Activated CD4-positive, alpha-beta memory T cell treated with anti-CD3 and anti-CD28 coated beads for 36 hours (primary cell): Measurements from ENCODE around the gene ARL2BP. TPM values are rescaled to one million over a fixed set of nuclear protein-coding genes. Genes with fewer than 3 reads are reported as not detected.

ENCODE experiments used
- CTCF ChIA-PET: fragments of 350-600 bp; sonication (Branson Sonifier 250); formaldehyde crosslinking; loops from one replicate; lab custom pipeline; 2021; ENCODE audit warnings: antibody characterized with exemption, inconsistent platforms; lab: Charles Lee
- POLR2A ChIA-PET: fragments of 350-600 bp; sonication (Branson Sonifier 250); formaldehyde crosslinking; loops from one replicate; lab custom pipeline; 2021; ENCODE audit warnings: antibody characterized with exemption; lab: Charles Lee
- DNase-seq: peaks from one replicate; pipeline ENCODE4 v3.0.0-alpha.2; 2020
- H3K27ac Mint-ChIP-seq: one replicate; pipeline ENCODE4 v1.8.0; 2021; ENCODE audit warnings: mixed read lengths
- H3K27me3 Mint-ChIP-seq: one replicate; pipeline ENCODE4 v1.8.0; 2021; ENCODE audit warnings: mixed read lengths
- H3K36me3 Mint-ChIP-seq: one replicate; pipeline ENCODE4 v1.8.0; 2021; ENCODE audit warnings: mixed read lengths
- H3K4me1 Mint-ChIP-seq: one replicate; pipeline ENCODE4 v1.8.0; 2021; ENCODE audit warnings: low read depth, mixed read lengths
- H3K4me3 Mint-ChIP-seq: one replicate; pipeline ENCODE4 v1.8.0; 2021; ENCODE audit warnings: mild to moderate bottlenecking, mixed read lengths
- H3K9me3 Mint-ChIP-seq: one replicate; pipeline ENCODE4 v1.8.0; 2021; ENCODE audit warnings: mixed read lengths
- intact Hi-C: fragments of 100-400 bp; cut with micrococcal nuclease; formaldehyde crosslinking; loops from one replicate; pipeline ENCODE4 v1.15.1; 2023
- total RNA-seq, 2 experiments: library from RNA; stranded (reverse); gene quantifications; one replicate each; pipeline ENCODE4 v1.2.3, GENCODE V29; 2021

The ARL2BP gene
- total RNA-seq, 2 experiments from 2014 or later: 16.4 to 16.9 TPM

GRCh38 chr16:57223057-57223456 lies 22.0 kb upstream of the ARL2BP start:
- ChIA-PET POLR2A (no interaction called here), CTCF (no interaction called here)
- Mint-ChIP-seq H3K27ac (no peak overlapping the region), H3K9me3 (peaks cover 7% of the 10 kb centered on the region), H3K4me3 (no peak overlapping the region), H3K36me3 (peaks cover 50% of the 10 kb centered on the region), H3K4me1 (no peaks in the 10 kb centered on the region), H3K27me3 (no peaks in the 10 kb centered on the region)
- DNase-seq: no peak
- intact Hi-C loops: no loop called here

DNA sequence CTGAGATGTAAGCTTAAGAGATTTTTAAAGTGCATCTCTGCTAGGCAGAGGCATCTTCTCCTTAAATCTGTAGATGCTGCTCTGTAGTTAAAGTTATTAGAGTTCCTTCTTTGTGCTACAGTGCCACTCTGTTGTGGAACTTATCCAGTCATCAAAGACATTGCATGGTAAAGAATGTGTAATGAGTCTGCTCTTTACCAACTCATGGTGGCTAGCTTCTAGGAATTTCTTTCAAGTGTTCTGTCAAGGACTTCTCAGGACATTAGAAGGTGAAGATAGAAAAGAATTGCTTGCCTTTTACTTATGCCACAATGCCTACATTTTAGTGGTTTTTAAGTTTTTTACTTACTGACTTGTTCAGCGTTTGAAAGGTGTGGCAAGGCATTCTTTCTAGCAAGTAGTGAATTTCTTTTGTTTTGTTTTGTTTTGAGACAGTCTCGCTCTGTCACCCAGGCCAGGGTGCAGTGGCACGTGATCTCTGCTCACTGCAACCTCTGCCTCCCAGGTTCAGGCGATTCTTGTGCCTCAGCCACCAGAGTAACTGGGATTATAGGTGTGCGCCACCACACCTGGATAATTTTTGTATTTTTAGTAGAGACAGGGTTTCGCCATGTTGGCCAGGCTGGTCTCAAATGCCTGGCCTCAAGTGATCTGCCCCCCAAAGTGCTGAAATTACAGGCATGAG lies 20.3 kb upstream of the ARL2BP start:
- no peak for DNase-seq
- Mint-ChIP-seq H3K4me1 (no peaks in the 10 kb centered on the region), H3K36me3 (peaks cover 37% of the 10 kb centered on the region), H3K9me3 (no peaks in the 10 kb centered on the region), H3K4me3 (no peak overlapping the region), H3K27me3 (no peaks in the 10 kb centered on the region), H3K27ac (no peak overlapping the region)
- POLR2A ChIA-PET: no interaction called here
- CTCF ChIA-PET: interaction anchor here (1.6 kb wide), 1 partner anchor 141 kb away, joined by 8 read pairs; no protein-coding TSS in a partner anchor
- intact Hi-C loops: no loop called here

- no peaks in the 10 kb centered on the region for H3K9me3 Mint-ChIP-seq
- H3K27ac Mint-ChIP-seq: no peak overlapping the region
- H3K4me3 Mint-ChIP-seq: no peak overlapping the region
- no peak for DNase-seq
- peaks cover 37% of the 10 kb centered on the region for H3K36me3 Mint-ChIP-seq
- intact Hi-C loops: no loop called here
- CTCF ChIA-PET: interaction anchor here (0.6 kb wide), 1 partner anchor 19 kb away, joined by 3 read pairs; the partner anchor contains the start of gene ARL2BP
- POLR2A ChIA-PET: no interaction called here
- H3K27me3 Mint-ChIP-seq: no peaks in the 10 kb centered on the region
- H3K4me1 Mint-ChIP-seq: no peaks in the 10 kb centered on the region
These were observed 19.1 kb upstream of the ARL2BP start for GRCh38 chr16:57225978-57226377.

- H3K36me3 Mint-ChIP-seq: peaks cover 35% of the 10 kb centered on the region
- H3K9me3 Mint-ChIP-seq: no peaks in the 10 kb centered on the region
- no peak for DNase-seq
- H3K27ac Mint-ChIP-seq: no peak overlapping the region
- intact Hi-C loops: no loop called here
- H3K4me1 Mint-ChIP-seq: no peaks in the 10 kb centered on the region
- POLR2A ChIA-PET: no interaction called here
- CTCF ChIA-PET: no interaction called here
- no peak overlapping the region for H3K4me3 Mint-ChIP-seq
- no peaks in the 10 kb centered on the region for H3K27me3 Mint-ChIP-seq
These were observed 18.1 kb upstream of the ARL2BP start for GRCh38 chr16:57226701-57227621.

DNA sequence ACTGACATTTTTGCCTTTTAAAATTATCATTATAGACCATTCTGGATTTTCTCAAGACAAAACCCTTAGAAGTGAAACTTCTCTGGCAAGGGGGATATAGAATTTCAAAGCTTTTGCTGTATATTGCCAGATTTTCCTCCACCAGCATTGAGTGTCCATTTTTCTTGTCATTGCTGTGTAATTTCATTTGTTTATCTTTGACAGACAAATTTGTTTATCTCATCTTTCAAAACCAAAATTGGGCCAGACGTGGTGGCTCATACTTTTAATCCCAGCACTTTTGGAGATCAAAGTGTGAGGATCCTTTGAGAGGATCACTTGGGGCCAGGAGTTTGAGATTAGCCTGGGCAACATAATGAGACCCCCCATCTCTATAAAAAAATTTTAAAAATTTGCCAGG lies 16.0 kb upstream of the ARL2BP start:
- DNase-seq: no peak
- H3K36me3 Mint-ChIP-seq: peaks cover 33% of the 10 kb centered on the region
- H3K27ac Mint-ChIP-seq: no peak overlapping the region
- no peaks in the 10 kb centered on the region for H3K4me1 Mint-ChIP-seq
- no peak overlapping the region for H3K4me3 Mint-ChIP-seq
- POLR2A ChIA-PET: no interaction called here
- CTCF ChIA-PET: no interaction called here
- H3K9me3 Mint-ChIP-seq: no peaks in the 10 kb centered on the region
- intact Hi-C loops: no loop called here
- H3K27me3 Mint-ChIP-seq: no peaks in the 10 kb centered on the region

DNA sequence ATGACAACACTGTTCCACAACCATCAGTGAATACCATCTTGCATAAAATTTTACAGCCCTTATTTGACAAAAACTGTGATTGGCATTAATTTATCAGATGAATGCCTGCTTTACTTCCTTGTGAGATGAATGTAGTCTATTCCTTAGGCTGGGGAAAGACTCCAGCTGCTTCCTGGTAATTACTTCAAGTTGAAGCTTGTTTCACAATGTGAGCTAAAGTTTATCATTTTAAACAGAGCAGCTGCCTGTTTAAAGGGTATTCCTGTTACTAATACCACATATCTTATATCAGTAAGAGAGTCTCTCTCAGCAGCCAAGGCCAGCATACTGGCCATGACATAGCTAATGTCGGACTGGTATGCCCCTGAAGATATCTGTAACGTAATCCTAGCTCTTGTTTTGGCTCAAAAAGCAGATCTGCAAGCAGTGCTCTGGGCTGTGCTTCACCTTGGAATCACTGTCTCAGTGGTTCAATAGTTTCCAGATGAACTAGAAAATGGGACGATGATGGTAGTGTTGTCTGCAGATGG lies 13.2 kb upstream of the ARL2BP start:
- ChIA-PET CTCF (no interaction called here), POLR2A (no interaction called here)
- intact Hi-C loops: no loop called here
- Mint-ChIP-seq H3K36me3 (peaks cover 41% of the 10 kb centered on the region), H3K4me3 (no peak overlapping the region), H3K4me1 (peaks cover 7% of the 10 kb centered on the region), H3K27me3 (no peaks in the 10 kb centered on the region), H3K9me3 (no peaks in the 10 kb centered on the region), H3K27ac (no peak overlapping the region)
- DNase-seq: no peak

- H3K4me3 Mint-ChIP-seq: no peak overlapping the region
These were observed 10.9 kb upstream of the ARL2BP start for GRCh38 chr16:57233944-57234706.

DNA sequence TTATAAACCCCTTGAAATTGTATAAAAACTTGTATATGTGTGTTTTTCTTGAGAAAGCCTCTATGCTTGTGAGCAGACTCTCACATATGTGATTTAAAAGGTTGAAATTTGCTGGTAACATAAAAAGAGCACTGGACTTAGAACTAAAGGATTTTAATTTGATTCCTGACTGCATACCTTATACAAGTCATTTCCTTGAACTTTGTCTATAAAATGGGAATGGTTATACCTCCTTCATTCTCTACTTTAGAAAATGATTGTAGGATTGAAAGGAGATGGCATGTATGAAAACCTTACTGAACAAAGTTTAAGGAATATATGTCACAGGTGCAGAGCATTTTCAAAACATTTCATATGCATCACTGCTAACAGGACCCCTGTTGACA lies 10.4 kb upstream of the ARL2BP start:
- no peak for DNase-seq
- Mint-ChIP-seq H3K4me1 (peaks cover 12% of the 10 kb centered on the region), H3K9me3 (no peaks in the 10 kb centered on the region), H3K4me3 (no peak overlapping the region), H3K27ac (no peak overlapping the region), H3K36me3 (peaks cover 49% of the 10 kb centered on the region), H3K27me3 (no peaks in the 10 kb centered on the region)
- ChIA-PET CTCF (no interaction called here), POLR2A (no interaction called here)
- intact Hi-C loops: no loop called here

More at GRCh38 chr16:57233944-57234706, 10.9 kb upstream of the ARL2BP start:
- Mint-ChIP-seq H3K36me3 (peaks cover 45% of the 10 kb centered on the region), H3K27me3 (no peaks in the 10 kb centered on the region), H3K4me1 (peaks cover 10% of the 10 kb centered on the region), H3K9me3 (no peaks in the 10 kb centered on the region), H3K27ac (no peak overlapping the region)
- intact Hi-C loops: no loop called here
- DNase-seq: no peak
- ChIA-PET CTCF (no interaction called here), POLR2A (no interaction called here)

DNA sequence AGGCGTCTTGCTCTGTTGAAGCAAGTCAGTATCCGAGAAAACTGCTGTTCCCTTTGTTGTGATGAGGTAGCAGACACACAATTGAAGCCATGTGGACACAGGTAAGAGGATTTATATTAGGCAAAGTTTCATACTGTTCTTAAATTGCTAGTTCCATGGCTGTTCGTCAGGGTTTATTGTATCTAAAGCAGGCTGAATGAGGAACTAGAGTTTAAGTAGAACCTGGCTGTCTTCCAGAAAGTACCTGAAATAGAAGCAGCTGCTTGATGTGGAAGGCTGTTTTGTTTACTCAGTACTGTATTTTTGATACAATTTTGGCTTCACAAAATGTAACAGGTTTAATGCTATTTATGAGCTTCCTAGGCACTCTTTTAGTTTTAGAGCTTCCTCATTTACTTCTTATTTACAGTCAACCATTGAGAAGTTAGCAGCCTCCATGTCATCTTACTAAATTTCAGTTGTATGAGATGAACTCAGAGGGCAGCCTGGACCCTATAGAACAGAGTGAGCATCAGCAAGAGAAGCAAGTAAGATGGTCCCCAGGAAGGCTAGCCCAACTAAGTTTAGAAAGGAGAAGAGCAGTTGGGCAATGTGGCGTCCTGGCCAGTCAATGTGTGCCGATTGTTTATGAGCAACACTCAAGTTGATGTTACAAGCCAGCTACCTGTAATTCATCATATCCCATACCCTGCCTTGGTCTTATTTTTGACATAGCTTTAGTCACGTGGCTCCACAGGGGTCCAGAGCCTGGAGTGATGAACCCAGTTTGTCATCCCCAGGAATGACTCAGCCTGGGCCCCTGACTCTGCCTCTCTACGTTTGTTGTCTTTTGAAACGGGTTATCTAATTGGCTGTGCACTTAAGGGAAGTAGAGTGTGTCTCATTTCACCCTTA lies 9.7 kb upstream of the ARL2BP start:
- CTCF ChIA-PET: interaction anchor here (1.4 kb wide), 1 partner anchor 10 kb away, joined by 3 read pairs; no protein-coding TSS in a partner anchor
- H3K27me3 Mint-ChIP-seq: no peaks in the 10 kb centered on the region
- DNase-seq: peak; percentile 75
- H3K4me1 Mint-ChIP-seq: peaks cover 12% of the 10 kb centered on the region
- no peak overlapping the region for H3K4me3 Mint-ChIP-seq
- no peaks in the 10 kb centered on the region for H3K9me3 Mint-ChIP-seq
- POLR2A ChIA-PET: interaction anchor here (0.7 kb wide), 1 partner anchor 290 kb away, joined by 3 read pairs; no protein-coding TSS in a partner anchor
- intact Hi-C loops: no loop called here
- peak overlapping the region; percentile 79 for H3K27ac Mint-ChIP-seq
- peaks cover 46% of the 10 kb centered on the region for H3K36me3 Mint-ChIP-seq

- DNase-seq: no peak
- Mint-ChIP-seq H3K9me3 (no peaks in the 10 kb centered on the region), H3K4me1 (peaks cover 12% of the 10 kb centered on the region), H3K27ac (peak overlapping the region; percentile 79), H3K36me3 (peaks cover 40% of the 10 kb centered on the region), H3K27me3 (no peaks in the 10 kb centered on the region), H3K4me3 (no peak overlapping the region)
- ChIA-PET POLR2A (no interaction called here), CTCF (interaction anchor here (1.2 to 1.4 kb wide), 2 partner anchors 10 to 181 kb away, joined by 3 read pairs; no protein-coding TSS in a partner anchor)
- intact Hi-C loops: no loop called here
These were observed 9.1 kb upstream of the ARL2BP start for GRCh38 chr16:57236022-57236350.

GRCh38 chr16:57238682-57239081 lies 6.4 kb upstream of the ARL2BP start:
- DNase-seq: no peak
- H3K36me3 Mint-ChIP-seq: peaks cover 32% of the 10 kb centered on the region
- no peaks in the 10 kb centered on the region for H3K9me3 Mint-ChIP-seq
- H3K4me3 Mint-ChIP-seq: no peak overlapping the region
- peaks cover 14% of the 10 kb centered on the region for H3K4me1 Mint-ChIP-seq
- no peaks in the 10 kb centered on the region for H3K27me3 Mint-ChIP-seq
- intact Hi-C loops: no loop called here
- peak overlapping the region; percentile 19 for H3K27ac Mint-ChIP-seq
- POLR2A ChIA-PET: no interaction called here
- CTCF ChIA-PET: no interaction called here
